GM15510 (cell line): ENCODE data around the gene MAMDC2.

Source experiments
- POLR2A ChIP-seq: IDR thresholded peaks from 3 replicates; pipeline ENCODE4 v1.6.1; 2011; ENCODE audit warnings: borderline replicate concordance; ENCODE audit not compliant: insufficient read length; ENCODE audit errors: extremely low read depth

The MAMDC2 gene

GRCh38 chr9:70043689-70044489, at the start of gene MAMDC2:
Gene MAMDC2 (plus strand): TSS chr9:70043848. CDS start chr9:70044198, 350 bp downstream.
- TF ChIP-seq POLR2A, result no peak

- TF ChIP-seq POLR2A, result no peak
Observed at GRCh38 chr9:69995846-69996245, 47.8 kb upstream of the MAMDC2 start.

- no peak for TF ChIP-seq POLR2A
Observed at GRCh38 chr9:69996967-69997366, 46.7 kb upstream of the MAMDC2 start.

- TF ChIP-seq POLR2A, result no peak
Observed at GRCh38 chr9:69997524-69997923, 46.1 kb upstream of the MAMDC2 start.

GRCh38 chr9:69999315-69999714, 44.3 kb upstream of the MAMDC2 start:
- TF ChIP-seq POLR2A, result no peak

GRCh38 chr9:70000469-70000868, 43.2 kb upstream of the MAMDC2 start:
- no peak for TF ChIP-seq POLR2A

GRCh38 chr9:70003901-70004714, 39.5 kb upstream of the MAMDC2 start:
- no peak for TF ChIP-seq POLR2A

- no peak for TF ChIP-seq POLR2A
Observed at GRCh38 chr9:70006306-70006705, 37.3 kb upstream of the MAMDC2 start.

- TF ChIP-seq POLR2A, result no peak
Observed at GRCh38 chr9:70007831-70008230, 35.8 kb upstream of the MAMDC2 start.

GRCh38 chr9:70010015-70010414, 33.6 kb upstream of the MAMDC2 start:
- no peak for TF ChIP-seq POLR2A

- TF ChIP-seq POLR2A, result no peak
Observed at GRCh38 chr9:70011366-70011765, 32.3 kb upstream of the MAMDC2 start.

- no peak for TF ChIP-seq POLR2A
Observed at GRCh38 chr9:70012569-70012968, 31.1 kb upstream of the MAMDC2 start.

GRCh38 chr9:70013598-70014196, 30.0 kb upstream of the MAMDC2 start:
- no peak for TF ChIP-seq POLR2A

- TF ChIP-seq POLR2A, result no peak
Observed at GRCh38 chr9:70015099-70015498, 28.5 kb upstream of the MAMDC2 start.

GRCh38 chr9:70020217-70020616, 23.4 kb upstream of the MAMDC2 start:
- TF ChIP-seq POLR2A, result no peak
